HG03060 (cell line): ENCODE measurements around the gene TRAF3.
A peak's percentile ranks its signal among the peaks of the same experiment; 100 is the strongest.
"Not testable (repeated sequence)": the region's sequence is repeated elsewhere in the genome, so short reads cannot be mapped to it uniquely, and the experiment has no call there.

ENCODE experiments used
- ATAC-seq: cut with Tn5 transposase; IDR thresholded peaks from one replicate; pipeline ENCODE4 v1.9.1; 2021; ENCODE audit warnings: low read depth, moderate number of reproducible peaks; ENCODE audit not compliant: unreplicated experiment

TRAF3 gene

DNA sequence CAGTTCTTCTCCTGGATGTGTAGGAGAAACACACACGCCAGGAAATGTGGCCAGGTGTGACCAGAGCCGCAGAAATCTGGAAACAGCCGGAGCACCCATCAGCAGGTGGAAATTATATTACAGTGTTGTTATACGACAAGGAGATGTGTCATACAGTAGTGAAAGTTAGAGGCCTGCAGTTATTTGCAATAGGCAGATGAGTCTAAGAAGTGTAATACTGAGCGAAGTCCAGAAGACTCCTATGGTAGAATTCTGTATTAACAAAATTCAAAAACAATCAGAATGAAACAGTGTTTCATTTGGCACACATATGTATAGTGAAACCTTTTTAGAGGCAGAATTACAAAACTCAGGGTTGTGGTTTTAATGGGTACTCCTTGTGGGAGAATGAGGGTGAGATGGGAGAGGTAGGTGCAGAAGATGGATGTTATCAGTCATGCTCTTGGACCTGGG lies 105.9 kb downstream of the TRAF3 start:
- no peak for ATAC-seq

DNA sequence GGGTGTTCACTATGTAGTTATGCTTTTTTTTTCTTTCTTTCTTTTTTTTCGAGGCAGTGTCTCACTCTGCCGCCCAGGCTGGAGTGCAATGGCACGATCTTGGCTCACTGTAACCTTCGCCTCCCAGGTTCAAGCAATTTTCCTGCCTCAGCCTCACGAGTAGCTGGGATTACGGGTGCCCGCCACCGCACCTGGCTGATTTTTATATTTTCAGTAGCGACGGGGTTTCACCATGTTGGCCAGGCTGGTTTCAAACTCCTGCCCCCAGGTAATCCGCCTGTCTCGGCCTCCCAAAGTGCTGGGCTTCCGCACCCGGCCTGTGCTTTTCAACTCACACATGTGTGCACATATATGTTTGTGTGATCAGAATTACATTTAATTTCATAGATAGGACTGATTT lies 106.3 kb downstream of the TRAF3 start:
- no peak for ATAC-seq

DNA sequence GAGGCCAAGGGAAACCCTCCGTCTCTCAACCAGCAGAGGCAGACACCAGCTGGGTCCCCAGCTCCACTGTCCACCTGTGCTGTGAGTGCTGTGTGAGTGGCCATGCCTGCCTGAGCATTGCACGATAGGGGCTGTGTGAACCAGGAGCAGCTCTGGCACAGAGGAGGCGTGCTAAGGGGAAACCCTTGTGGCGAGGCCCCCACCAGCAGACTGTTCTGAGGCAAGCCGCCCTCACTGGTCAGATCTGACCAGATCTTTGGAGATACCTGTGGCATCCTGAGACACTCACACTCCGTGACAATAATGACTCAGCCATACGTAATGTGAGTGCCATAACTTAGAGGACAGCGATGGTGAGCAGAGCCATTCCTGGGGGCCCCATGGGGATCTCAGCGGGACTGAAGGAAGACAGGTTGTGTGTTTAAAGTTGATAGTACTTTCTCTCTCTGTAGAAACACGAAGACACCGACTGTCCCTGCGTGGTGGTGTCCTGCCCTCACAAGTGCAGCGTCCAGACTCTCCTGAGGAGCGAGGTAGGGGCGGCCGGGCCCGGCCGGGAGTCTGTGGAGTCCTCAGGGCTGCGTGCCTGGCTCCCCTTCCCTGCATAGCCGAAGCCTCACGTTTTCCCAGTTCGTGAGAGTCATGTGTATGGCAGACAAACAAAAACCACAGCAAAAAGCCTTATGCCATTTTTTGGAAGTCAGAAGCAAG lies 108.6 kb downstream of the TRAF3 start:
- no peak for ATAC-seq

DNA sequence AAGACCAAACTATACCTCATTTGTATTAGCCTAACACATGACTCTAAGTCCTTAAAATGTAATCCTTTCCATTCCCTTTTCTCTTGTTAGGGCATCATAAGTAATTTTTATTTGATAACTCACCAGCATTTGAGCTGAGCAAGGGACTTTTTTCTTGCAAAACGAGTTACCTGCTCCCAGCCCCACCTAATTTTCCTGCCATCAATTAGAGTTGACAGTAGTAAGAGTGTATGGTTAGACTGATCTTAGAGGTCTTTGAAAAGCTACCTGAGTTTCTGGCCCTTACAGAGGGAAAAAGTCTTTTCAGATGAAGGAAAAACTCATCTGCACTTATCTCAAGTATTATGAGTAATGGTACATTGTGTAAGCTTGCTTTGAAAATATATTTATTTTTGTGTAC lies 111.5 kb downstream of the TRAF3 start:
- no peak for ATAC-seq

DNA sequence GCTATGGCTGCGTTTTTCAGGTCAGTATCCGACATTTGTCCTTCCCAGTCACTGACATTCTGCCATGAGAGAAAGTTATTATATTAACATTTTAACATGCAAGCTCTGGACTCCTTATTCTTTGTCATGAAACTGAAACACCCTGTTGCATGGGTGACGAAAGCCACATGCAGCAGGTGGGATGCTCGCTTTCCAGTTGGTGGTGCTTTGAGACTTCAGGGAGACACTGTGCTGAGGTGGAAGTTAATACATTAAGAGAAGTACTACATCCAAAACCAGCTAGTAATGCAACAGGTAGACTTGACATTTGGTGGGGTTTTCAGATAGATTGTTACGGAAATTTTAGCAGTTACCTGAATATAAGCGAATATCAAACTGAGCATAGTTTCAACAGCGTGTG lies 112.4 kb downstream of the TRAF3 start:
- ATAC-seq: no peak

DNA sequence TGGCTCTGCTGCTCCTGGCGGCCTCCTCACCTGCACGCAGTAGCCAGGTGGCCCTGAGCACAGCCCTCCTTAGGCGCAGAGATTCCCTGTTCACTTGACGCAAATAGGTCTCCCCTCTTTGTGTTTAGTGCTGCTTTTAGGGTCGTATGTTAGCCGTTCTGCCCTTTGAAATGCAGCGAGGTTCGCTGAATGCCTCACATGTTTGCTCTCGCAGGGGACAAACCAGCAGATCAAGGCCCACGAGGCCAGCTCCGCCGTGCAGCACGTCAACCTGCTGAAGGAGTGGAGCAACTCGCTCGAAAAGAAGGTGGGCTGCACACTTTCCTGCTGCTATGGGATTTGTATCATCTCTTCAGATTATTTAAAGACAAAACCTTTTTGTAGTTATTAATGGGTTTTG lies 113.9 kb downstream of the TRAF3 start:
- ATAC-seq: no peak

DNA sequence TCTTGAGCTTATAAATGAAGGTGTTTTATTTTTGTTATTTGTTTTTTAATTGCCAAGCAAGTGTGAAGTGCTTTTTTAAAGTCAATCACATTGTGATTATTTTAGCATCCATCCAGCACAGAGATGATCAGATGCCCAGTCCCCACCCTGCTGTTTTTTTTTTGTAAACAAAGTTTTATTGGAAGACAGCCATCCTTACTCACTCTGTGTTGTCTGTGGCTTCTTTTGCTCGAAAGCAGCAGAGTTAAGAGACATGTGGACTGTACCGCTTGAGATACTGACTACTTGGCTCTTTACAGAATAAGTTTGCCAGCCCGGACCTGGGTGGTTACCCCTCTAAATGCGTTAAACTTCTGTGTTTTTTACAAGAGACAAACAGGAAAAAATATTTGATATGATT lies 114.3 kb downstream of the TRAF3 start:
- ATAC-seq: no peak

DNA sequence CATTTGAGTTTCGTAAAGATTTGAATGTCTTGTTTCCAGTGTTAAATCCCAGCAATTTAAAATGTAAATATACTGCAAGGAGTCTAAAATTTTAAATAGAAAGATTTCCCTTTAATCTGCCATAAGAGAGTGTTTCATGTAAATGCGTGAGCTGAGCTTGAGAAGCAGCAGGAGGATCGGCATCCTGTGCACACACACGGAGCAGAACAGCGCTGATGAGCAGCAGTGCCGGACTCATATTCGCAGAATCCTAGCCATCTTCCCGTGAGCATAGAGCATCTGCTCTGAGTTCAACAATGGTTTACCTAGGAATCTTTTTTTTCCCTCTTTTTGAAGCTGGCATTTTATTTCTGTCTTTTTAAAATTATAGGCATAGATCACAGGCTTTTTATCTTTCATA lies 115.4 kb downstream of the TRAF3 start:
- ATAC-seq: no peak

DNA sequence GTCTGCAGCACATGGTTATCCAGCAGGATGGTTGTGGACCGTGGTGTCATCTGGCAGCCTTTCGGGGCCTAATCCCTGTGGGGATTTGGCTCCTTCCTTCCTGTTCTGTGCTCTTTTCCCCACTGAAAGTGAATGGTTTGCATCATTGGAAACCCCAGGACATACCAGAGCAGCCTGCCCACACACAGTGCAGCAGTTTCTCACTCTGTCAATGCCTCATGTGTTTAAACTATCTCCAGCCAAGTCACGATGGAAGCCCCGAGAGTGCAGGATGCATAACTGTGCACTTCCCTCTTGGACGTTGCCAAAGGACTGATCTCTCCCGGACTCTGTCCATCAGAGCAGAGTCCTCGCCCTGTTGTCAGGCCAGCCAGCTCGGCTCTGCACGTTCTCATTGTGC lies 116.2 kb downstream of the TRAF3 start:
- ATAC-seq: no peak

DNA sequence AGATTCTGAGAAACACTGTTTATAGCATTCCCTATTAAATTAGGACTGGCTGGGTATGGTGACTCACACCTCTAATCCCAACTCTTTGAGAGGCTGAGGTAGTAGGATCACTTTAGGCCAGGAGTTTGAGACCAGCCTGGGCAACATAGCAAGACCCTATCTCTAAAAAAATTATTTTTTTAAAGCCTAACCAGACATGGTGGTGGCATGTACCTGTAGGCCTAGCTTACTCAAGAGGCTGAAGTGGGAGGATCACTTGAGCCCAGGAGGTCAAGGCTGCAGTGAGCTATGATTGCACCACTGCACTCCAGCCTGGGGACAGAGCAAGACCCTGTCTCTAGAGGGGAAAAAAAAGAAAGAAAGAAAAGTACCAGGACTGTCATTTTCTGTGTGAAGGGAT lies 119.5 kb downstream of the TRAF3 start:
- not testable (repeated sequence) for ATAC-seq

DNA sequence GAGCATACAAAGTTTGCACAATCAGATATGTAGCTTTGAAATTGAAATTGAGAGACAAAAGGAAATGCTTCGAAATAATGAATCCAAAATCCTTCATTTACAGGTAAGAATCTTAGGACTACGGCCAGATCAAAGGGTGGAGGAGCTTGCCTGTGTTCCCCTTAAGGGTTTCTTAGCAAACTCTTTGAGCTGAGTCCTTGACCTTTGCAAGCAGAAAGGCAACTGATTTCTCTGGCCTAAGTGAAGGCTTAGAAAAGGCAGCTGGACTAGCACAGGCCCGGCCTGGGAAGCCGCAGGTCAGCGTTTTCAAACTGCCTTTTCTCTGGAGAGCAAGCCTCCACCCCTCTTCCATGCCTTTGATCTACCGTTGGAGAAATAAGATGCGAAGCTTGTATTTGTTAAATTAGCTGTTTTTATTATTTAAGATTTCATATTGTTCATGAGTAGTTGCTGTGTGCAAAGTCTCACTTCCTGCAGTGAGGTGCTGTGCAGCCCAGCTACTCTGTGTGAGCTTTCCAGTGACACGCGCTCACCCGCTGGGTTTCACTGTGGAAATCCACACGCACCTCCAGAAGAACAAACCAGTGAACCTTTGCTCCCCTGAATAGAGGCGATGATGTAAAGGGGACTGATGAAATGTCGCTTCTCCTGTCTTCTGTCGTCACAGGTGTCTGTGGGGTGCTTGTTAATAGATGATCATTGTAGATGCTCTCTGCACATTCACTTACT lies 120.2 kb downstream of the TRAF3 start:
- ATAC-seq: no peak

DNA sequence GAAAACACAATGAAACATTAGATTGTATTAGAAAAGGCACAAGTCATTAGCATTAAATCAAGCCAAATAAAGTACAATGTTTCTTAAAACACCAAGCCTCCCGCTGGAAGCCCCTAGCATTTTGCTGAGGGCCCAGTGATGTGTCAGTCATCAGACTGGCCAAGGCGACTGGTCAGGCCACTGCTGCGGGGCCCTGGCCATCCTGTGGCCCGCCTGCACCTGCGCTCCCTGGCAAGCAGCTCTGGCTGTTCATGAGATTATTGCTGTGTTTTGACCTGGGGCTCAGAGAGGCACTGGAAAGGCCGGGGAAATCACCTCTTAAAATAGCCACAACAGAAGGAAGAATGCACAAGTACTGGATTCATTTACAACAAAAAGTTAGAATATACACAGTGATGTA lies 121.0 kb downstream of the TRAF3 start:
- no peak for ATAC-seq

DNA sequence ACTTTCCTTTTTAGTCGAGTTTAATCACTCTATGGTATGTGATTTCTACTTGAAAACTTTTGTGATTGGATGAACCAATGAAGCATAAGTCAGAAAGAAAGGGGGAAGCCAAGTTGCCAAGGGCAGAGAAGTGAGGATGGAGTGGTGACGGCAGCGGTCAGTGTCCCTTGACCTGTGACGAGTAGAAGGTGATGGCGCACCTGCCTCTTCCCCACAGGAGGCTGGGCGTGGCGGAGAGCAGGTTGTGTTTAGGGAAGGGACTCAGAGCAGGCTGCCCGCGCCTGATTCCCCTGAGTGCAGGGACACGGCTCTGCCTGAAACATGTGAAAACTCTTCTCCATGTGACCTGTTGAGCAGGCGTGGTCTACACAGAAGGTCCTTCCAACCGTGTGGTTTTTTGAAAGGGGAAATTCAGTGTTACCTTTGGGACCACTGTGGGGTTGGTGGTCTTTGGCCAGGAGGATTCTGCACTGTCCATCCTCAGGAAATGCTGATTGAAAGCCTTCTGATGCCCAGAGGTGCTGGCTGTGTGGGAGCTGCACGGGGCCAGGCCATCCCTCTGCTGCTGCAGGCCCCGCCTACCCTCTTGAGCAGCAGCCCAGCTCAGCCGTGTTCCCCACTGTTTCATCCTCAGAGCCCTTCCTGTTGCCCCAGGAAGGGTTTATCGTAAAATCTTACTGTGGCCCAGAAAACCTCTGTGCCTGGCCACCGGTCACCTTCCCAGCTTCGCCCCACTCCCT lies 121.7 kb downstream of the TRAF3 start:
- no peak for ATAC-seq

DNA sequence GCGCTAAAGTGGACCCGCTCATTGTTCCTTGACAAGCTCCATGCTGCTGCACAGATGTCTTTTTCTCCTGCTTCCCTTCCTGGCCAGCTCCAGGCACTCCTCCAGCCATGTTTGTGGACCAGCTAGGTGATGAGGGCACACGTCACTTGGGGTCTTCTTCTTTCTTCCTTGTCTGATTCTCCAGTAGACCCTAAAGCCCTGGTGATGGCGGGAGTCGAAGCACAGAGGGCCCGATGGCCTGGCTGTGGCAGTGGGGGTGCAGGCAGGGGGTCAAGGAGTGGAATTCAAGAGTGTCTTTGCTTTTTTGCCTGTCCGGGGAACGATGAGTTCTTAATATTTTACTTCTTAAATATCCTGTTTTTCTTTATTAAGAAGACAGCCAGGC lies 122.3 kb downstream of the TRAF3 start:
- ATAC-seq: no peak

DNA sequence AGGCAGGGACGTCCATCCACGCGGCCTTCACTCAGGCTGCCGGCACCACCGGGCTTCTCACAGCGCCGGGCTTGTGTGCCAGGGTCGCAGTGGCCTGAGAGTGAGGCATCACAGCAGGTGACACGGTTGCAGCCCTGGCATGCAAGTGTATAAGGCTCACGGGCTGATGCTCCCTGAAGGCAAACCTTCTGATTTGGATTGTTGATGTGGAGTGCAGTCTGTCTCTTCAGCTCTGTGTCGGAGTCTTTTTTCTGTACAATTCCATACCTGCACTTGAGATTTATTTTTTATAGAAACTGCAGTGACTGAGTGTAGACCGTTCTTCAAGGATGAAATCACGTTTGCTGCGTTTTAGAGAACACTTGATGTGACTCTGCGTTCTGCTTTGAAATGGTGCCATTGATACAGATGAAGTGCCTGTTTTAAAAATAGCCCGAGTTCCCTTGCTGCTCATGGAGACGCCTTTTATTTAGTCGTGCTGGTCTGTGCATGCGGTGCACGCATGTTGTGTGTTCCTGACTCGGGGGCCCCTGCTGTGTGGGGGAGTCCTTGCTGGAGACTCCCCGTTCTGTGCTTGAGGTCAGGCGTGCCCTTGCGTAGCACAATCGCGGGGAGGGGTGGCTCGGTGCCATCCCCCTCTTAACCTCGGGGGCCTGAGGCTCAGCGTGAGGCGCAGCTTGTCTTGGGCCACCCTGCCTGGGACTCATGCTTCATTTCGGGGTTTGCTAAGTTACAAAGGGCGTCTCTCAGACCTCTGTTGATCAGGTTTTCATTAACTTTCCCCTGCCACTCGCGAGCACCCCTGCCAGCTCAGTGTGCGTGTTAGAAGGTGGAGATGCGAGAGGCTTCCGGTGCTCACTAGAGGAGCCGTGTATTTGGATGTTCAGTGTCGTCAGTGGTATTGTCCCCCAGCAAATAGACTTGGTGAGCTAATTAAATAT lies 123.7 kb downstream of the TRAF3 start:
- ATAC-seq: peak; percentile 22

DNA sequence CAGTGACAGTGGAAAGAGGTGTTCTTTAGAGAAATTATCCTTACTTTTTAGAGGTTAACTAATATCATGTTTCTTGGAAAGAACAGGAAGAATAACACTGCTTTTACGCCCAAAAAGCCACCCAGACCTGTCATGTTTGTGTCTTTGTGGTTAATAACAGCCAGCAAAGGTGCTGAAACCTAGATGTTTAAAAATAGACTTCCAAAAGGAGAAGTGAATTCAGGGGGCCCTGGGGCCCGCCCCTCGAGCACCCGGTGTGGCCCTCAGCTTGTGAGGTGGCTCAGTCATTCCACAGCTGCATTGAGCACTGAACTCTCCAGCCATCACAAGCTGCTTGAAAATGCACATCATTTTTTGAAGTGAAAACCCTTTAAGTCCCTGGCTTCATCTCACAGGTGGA lies 124.4 kb downstream of the TRAF3 start:
- peak; percentile 45 for ATAC-seq

DNA sequence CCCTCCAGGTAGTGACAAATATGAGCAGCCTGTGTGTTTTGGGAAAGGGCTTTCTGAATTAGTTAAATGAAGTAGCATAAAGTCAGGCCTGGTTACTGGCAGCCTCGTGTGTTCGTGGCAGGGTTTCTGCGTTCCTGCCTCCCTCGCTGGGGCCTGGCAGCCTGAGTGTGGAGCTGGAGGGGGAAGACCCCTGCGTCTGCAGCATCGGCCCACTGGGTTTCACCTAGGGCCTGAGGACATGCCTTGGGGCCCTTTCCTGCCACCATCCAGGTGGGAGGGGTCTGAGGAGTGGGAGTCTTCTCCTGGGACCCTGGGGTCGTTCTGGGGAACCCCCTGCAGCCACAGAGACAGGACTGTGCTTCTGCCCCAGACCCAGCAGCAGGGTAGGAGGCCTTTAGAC lies 124.8 kb downstream of the TRAF3 start:
- no peak for ATAC-seq

DNA sequence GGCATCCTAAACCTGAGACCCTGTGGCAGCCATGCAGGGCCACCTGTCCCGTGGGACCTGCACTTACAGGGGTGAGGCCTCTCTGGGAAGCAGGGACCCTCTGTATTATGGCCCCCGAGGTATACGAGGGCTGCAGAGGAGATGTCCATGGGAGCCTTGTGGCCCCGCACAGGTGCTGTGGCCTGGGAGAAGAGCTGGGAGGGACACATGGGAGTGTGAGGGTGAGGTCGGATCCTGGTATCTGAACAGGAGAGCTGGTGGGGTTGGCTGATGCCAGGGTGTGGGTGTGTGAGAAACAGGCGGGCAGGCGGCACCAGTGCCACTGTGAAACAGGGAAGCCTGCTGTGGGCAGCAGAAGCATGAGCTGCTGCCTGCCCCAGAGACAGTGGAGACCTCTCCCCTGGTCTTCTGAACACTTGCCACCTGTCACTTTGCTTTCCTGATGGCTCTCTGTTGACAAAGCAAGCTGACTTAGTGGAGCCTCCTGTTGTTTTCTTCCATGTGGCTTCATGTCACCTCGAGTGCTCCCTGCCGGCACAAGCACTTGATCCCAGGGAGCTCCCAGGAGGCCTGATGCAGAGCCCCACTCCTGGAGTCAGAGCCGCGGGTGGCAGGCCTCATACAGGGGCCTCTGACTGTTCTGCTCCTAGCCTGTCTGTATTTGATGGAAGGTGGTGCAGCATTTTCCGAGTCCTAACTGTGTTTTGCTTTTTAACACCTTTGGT lies 125.4 kb downstream of the TRAF3 start:
- no peak for ATAC-seq

DNA sequence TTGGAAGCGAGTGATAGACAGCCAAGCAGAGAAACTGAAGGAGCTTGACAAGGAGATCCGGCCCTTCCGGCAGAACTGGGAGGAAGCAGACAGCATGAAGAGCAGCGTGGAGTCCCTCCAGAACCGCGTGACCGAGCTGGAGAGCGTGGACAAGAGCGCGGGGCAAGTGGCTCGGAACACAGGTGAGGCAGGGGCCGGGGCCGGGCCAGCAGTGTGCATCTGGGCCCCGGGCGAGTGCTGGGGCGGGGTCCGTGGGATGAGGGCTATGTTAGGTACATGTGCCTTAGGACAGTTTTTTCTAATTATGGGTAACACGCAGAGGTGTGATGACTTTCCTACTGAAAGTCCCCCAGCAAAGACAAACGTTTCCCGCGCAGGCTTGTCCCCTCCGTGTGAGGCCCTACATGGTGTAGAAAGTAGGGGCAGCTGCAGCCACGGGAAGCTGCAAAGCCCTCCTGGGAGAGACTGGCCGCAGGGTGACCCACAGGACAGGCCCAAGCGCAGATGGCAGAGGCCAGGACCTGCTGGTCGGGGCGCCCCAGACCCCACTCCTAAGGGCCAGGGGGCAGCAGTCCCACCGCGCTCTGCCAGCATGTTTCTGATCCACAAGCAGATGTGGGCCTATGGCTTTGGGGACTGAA lies 126.1 kb downstream of the TRAF3 start:
- ATAC-seq: no peak
